GM04503 (cell line): ENCODE data around the gene NBEA.

Source experiments
- DNase-seq: peaks from one replicate; pipeline ENCODE4 v3.0.0-alpha.2; 2012; ENCODE audit warnings: low read depth

NBEA gene

GRCh38 chr13:35474496-35475211, 532.6 kb downstream of the NBEA start:
- DNase-seq, result no peak

GRCh38 chr13:35475212-35475959, 533.3 kb downstream of the NBEA start:
- no peak for DNase-seq

GRCh38 chr13:35475960-35476943, 534.2 kb downstream of the NBEA start, which contains the start of gene MAB21L1:
TSS of gene MAB21L1 (minus strand) at chr13:35476689. CDS start at chr13:35476138, 551 bp downstream.
- no peak for DNase-seq

GRCh38 chr13:35477386-35477946, 535.4 kb downstream of the NBEA start:
- no peak for DNase-seq

GRCh38 chr13:35478271-35479037, 536.4 kb downstream of the NBEA start:
- DNase-seq, result no peak

GRCh38 chr13:35479038-35479492, 537.0 kb downstream of the NBEA start:
- no peak for DNase-seq

GRCh38 chr13:35479706-35480105, 537.6 kb downstream of the NBEA start:
- DNase-seq, result no peak

- DNase-seq, result no peak
Observed at GRCh38 chr13:35480346-35480745, 538.3 kb downstream of the NBEA start.

GRCh38 chr13:35481777-35482176, 539.7 kb downstream of the NBEA start:
- no peak for DNase-seq

- DNase-seq, result no peak
Observed at GRCh38 chr13:35482527-35482926, 540.5 kb downstream of the NBEA start.

GRCh38 chr13:35483761-35484160, 541.7 kb downstream of the NBEA start:
- no peak for DNase-seq

GRCh38 chr13:35484384-35484783, 542.3 kb downstream of the NBEA start:
- no peak for DNase-seq

GRCh38 chr13:35485424-35485823, 543.4 kb downstream of the NBEA start:
- DNase-seq, result no peak

GRCh38 chr13:35489050-35489449, 547.0 kb downstream of the NBEA start:
- DNase-seq, result no peak

GRCh38 chr13:35496006-35496405, 553.9 kb downstream of the NBEA start:
- DNase-seq, result no peak

GRCh38 chr13:35496761-35497386, 554.8 kb downstream of the NBEA start:
- DNase-seq, result no peak

- no peak for DNase-seq
Observed at GRCh38 chr13:35498231-35498630, 556.2 kb downstream of the NBEA start.

GRCh38 chr13:35499196-35499662, 557.2 kb downstream of the NBEA start:
- DNase-seq, result no peak

GRCh38 chr13:35499676-35500075, 557.6 kb downstream of the NBEA start:
- DNase-seq, result no peak

- DNase-seq, result no peak
Observed at GRCh38 chr13:35500144-35500543, 558.1 kb downstream of the NBEA start.
